Nucleus accumbens (tissue), 56 donors: Measurements from ENCODE around the gene FBXL16.

Source experiments
- DNase-seq, 56 donors: peaks; one replicate each; lab custom pipeline; 2025; lab: John Stamatoyannopoulos, UW

FBXL16 gene

DNA sequence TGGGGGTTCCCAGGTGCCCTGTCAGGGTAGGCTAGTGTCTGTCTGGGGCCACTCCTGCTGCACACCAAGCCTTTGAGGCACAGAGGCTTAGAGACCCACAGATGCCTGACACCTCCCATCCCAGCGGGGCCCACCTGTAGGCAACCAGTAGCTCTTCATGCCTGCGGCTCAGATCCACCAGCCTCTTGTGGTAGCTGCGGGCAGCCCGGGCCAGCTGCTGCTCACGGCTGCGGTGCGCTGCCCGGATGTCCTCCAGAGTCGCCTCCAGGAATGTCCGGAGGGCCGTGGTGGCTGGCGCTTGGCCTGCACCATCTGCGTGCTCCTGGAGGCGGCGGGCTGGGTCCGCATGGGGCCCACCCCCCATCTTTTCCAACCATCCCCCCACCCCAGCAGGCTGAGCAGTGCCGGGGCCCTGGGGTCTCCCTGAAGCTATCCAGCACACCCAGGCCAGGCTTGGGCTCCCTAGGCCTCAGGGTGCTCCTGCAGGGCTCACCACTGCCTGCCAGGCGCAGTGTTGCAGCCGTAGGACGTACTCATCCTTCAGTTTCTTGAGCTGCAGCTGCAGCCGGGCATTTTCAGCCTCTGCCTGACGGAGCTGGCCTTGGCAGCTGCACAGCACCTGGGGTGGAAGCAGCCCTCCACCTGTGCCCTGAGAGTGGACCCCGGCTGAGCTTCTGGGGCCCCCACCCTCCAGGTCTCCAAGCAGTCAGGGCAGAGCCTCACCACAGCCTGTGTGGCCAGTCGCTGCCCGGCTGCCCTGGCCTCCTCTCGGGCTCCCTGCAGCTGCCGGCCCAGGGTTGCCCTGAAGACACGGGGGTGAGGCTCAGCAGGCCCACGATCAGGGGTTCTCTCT lies 18.8 kb upstream of the FBXL16 start:
- no peak for DNase-seq

DNA sequence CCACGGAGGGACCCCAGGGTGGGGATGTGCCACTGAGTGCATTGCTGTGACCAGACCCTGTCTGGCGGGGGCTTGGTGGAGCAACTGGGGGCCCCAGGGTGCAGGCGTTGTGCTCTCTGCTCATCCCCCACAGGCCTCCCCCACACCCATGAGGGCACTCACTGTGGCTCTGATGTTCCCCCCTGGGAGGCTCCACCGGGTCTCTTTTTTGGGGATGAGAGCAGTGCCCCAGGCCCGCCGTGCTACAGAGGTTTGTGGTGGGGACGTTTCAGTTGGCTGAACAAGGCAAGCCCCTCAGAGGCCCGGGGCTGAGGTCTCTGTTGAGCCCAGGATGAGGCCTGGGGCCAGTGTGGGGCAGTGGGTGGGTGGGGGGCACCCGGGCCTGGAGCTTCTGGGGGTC lies 18.1 kb upstream of the FBXL16 start:
- DNase-seq, result no peak

DNA sequence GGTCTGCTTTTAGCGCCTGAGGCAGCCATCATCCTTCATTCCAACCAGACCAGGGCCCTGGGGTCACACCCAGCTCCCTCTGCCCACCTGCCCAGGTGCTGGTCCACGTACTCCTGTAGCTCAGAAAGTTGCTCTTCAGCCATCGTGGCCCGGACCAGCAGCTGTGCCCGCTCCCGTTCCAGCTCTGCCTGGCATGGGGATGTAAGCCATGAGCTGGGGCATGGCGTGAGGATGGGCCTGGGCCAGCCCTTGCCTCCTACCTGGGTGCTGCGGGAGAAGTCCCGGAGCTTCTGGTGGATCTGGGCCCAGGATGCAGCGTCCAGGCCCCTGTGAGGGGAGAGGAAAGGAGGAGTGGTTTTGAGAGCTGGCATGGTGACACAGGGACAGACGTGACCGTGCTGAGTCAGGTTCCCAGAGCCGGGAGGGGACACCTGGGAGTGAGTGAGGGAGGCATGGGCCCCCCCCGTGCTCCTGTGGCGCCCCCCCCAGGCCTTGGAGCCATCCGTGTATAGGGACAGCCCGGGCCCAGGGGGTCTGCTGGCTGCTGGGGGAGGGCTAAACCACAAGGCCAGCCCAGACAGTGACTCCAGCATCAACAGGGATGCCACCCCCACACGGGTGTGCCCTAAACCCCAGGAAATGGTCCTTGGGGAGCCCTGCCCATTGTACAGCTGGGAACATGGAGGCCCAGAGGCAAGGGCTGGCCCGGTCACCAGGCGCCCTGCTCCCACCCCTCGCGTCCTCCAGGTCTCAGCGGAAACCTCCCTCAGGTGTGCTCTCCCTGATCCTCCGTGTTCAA lies 17.4 kb upstream of the FBXL16 start:
- DNase-seq, result no peak

DNA sequence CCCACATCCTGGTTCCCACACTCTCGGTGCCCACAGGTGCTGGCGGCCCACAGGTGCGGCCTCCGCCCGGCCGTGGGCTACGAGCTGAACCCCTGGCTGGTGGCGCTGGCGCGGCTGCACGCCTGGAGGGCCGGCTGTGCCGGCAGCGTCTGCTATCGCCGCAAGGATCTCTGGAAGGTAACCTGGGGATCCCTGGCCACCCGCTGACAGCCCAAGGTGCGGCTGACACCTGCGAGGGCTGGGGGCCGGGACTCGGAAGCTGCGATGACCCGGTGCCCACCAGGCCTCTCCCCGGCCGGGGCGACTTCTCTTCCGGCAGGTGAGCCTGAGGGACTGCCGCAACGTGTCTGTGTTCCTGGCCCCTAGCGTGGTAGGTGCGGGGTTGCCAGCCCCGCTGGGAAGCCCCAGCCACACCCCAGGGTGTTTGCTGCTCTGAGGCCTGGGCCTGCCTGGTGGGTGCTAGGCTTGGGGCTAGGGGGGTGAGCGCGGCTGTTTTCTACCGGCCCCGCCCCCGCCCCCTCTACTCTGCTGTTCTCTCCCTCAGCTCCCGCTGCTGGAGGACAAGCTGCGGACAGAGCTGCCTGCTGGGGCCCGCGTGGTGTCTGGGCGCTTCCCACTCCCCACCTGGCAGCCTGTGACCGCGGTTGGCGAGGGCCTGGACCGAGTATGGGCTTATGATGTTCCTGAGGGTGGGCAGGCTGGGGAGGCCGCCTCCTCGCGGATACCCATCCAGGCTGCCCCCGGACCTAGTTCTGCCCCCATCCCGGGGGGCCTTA lies 16.4 kb upstream of the FBXL16 start:
- no peak for DNase-seq

DNA sequence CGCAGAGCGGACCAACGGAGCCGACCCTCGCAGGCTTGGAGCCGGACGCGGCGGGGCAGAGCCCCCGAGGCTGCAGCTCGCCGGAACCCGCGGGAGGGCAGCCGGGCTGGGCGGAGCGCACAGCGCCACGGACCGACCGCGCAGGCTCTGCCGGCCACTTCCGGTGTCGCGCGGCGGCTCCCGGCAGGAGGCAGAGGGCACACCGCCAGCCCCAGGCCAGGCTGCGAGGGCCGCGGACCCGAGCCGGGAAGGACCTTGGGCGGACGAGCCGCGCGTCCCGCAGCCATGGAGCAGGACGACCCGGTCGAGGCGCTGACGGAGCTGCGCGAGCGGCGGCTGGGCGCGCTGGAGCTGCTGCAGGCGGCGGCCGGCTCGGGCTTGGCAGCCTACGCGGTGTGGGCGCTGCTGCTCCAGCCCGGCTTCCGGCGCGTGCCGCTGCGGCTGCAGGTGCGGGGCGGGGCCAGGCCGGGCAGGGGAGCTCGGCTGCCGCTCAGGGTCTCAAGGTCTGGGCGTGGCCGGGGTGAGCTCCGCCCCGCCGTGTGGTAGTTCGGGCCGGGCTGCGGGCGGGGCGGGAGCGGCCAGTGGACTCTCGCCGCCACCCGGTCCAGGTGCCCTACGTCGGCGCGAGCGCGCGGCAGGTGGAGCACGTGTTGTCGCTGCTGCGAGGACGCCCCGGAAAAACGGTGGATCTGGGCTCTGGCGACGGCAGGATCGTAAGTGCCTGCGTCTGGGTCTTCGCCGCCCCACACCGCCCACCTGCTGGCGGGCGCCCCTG lies 15.6 kb upstream of the FBXL16 start, which contains the start of gene ANTKMT:
Gene ANTKMT, plus strand, starts transcription at position 157 of the 775 bp plus-strand sequence. Its CDS starts 129 bp downstream, at position 286.
- peak in 52 of 56 donors; percentile 28 to 85 (median 72) for DNase-seq

DNA sequence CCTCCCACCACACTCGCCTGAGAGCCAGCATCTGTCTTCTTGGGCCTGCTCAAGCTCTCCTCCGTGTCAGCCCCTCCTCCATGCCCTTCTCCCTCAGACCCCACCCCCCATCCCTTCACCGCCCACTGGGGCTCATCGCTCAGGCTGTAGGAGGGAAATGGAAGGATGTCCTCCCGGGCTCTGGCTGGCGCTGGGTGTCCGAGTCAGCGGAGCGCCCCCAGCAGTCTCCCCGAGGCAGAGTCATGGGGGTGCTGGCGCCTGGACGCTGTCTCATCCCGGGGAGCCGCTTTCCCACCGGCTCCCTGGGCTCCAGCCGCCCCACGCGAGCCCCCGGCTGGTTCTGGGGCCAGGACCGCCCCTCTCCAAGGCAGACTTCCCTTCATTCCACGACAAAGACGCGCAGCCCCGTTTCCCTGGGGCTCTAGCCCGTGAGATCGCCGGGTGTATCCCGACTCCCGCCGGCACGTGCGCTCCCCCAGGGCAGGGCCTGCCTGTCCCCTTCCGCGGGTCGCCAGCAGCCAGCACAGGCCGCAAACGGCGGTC lies 14.9 kb upstream of the FBXL16 start:
- DNase-seq, result peak in 47 of 56 donors; percentile 34 to 85 (median 64)

DNA sequence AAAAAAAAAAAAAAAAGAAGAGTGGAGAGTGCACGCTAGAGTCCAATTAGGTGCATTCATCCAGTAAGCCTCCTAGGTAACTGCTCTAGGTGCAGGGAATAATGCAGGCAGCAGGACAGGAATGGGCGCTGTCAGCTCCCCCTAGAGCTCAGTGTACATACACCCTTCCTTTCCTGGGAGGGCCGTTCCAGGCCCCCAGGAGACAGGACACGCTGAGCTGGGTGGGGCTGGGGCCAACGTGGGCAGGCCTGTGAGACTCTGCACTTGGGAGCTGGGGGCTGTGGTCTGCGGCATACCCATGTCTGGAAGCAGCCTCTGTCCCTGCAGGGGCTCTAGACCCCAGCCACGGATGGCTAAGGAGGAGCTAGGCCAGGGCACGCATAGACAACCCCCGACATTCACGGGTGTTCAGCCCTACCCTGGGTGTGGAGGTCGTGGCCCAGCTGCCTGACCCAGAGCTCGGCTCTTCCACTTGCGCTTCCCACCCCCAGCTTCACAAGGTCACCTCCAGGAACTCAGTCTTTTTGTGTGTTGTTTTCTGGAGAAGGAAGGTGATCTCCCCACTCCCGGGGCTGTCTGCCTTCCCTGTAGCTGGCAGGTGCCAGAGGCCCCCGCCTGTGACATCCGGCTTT lies 14.3 kb upstream of the FBXL16 start:
- peak in 11 of 56 donors; percentile 37 to 73 (median 53) for DNase-seq

DNA sequence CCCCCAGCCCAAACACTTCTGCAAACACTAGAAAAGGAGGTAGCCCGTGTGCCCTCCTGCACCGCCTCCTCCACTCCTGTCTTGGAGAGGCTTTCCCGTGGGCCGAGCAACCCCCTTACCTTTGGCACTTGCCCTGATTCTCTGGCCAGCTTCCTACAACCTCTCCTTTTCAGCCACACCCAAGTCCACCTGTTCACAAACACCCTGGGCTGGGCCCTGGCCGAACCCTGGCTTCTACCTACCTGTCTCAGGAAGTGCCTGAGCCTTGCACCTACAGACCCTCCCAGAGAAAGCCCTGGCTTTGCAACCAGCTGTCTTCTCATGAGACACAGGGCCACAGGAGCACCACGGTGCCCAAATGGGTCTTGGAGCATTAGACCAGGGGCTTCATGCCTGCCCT lies 13.3 kb upstream of the FBXL16 start:
- DNase-seq, result no peak

DNA sequence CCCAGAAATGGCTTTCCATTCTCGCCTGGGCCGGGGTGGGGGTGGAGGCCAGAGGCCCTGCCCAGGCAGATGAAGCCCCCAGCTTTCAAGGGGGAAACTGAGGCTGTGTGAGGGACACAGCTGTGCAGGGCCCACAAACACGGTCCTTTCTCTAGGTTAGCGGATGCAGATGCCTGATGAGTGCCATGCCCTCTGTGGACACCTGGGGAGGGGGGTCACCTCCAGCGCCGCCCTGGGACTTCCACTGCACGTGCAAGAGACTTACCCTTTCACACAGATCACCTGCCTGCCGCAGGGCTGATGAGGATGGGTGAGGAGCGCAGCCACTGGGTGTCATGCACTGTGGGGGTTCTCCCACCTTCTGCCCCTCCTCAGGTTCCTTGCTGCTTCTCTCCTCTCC lies 12.8 kb upstream of the FBXL16 start:
- DNase-seq, result no peak

DNA sequence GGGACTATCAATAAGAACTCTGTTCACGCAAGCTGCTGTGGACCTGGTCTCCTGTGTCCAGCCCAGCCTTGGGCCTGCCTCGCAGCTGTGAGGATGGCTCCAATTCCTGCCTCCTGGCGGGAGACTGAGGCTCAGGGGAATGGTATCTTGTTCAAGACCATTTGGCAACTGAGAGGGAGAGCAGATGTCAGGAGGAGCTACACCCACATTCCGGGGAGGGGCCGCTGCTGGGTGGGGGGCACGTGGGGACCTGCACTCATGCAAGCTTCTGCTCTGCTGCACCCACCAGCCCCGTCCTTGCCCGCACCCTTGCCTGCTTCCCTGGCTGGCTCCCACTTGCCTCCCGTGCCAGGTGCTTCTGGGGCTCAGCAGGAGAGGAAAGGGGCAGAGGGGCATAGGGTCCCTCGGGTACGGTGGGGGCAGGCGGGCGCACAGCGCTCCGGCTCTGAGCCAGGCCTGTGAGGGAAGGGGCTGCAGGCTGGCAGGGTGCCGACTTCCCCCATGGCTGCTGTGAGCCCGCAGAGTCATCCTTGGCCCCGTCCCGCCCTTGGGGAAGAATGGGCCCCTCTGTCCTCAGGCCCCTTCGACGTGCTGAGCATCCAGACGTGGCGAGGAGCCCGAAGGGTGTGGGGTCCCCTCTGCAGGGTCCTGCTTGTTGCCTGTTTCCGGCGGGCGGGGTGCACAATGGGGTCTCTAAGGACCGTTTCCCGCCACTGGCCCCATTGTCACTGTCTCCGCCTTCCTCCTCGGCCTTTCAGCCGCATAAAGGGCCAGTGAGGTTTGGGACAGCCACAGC lies 12.0 kb upstream of the FBXL16 start:
- peak in 21 of 56 donors; percentile 10 to 57 (median 34) for DNase-seq

DNA sequence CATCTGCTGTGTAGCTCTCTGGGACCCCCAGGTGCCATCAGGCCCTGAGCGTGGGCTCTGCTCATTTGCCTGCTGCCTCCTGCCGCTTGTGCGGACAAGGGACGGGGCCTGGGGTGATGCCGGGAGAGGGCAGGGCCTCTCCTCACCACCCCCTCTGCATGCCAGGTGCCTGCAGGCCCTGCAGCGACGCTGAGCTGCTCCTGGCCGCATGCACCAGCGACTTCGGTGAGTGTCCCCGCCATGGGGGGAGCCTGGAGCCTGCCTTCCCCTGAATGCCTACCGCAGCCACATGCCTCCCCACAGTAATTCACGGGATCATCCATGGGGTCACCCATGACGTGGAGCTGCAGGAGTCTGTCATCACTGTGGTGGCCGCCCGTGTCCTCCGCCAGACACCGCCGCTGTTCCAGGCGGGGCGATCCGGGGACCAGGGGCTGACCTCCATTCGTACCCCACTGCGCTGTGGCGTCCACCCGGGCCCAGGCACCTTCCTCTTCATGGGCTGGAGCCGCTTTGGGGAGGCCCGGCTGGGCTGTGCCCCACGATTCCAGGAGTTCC lies 11.2 kb upstream of the FBXL16 start:
- peak in 1 of 56 donors; percentile 44 for DNase-seq

DNA sequence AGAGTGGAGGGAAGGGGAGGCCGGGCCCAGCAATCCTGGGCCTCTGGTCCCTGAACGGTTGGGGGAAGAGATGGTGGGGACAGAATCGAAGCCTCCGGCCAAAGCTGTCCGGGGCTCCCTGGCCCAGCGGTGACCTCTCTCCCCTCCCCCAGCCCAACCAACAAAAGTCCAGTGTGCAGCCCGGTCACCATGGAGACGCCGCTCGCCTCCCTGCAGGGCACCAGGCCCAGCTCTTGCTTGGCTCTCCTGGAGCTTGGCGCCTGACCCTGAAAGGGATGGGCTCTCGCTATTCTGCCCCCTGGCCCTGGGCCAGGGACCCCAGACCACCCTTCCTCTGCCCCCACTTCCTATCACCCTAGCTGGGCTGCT lies 10.6 kb upstream of the FBXL16 start:
- peak in 55 of 56 donors; percentile 25 to 95 (median 85) for DNase-seq

DNA sequence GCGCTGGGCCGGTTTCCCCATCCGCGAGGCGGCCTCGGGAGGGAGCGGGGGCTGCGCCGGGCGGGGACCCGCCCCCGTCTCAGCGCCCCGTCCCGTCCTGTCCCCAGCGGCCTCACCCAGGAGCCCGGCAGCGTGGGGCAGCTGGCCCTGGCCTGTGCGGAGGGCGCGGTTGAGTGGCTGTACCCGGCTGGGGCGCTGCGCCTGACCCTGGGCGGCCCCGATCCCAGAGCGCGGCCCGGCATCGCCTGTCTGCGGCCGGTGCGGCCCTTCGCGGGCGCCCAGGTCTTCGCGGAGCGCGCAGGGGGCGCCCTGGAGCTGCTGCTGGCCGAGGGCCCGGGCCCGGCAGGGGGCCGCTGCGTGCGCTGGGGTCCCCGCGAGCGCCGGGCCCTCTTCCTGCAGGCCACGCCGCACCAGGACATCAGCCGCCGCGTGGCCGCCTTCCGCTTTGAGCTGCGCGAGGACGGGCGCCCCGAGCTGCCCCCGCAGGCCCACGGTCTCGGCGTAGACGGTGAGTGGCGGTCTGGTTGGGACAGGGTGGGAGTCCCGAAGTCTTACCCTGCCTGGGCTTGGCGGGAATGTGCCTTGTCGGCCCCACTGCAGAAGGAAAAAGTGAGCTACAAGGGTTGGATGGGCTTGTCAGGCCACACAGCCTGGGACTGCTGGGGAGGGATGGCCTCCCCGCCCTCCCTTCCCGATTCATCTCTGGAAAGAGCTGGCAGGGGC lies 10.0 kb upstream of the FBXL16 start:
- peak in 8 of 56 donors; percentile 36 to 61 (median 50) for DNase-seq

DNA sequence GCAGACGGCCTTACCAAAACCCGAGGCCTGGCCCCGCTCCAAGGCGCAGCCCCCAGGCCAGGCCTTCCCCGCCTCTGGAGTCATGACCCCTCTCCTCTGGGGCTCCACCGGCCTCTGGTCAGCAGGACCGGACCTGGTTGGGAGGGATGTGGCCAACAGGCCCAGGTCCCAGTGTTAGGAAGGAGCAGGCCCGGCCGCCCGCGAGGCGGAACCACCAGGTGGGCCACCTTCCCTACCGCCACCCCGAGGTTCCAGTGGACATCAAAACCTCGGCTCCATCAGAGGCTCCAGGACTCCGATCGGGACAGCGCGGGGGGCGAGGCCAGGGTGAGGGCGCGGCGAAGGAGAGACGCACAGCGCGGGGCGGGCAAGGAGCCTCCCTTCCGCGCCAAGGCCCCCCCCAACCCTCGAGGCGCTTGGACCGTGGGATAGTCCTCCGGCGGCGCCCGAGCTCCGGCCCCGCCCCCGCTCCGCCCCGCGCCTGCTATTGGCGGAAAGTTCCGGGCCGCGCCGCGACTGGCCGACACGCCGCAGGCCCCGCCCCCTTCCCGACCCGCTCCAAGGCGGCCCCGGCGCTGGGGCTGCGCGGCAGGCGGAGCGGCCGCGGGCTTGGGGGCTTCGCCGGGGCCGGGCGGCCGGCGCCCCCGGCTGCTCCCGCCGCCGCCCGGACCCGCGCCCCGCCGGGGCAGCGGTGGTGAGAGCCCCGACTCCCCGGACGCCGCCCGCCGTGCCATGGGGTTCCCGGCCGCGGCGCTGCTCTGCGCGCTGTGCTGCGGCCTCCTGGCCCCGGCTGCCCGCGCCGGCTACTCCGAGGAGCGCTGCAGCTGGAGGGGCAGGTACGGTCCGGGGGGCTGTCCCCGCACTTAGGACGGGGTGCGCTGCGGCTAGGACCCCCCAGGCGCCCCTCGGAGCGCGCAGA lies 9.2 kb upstream of the FBXL16 start, which contains the start of gene METRN:
Gene METRN, plus strand, starts transcription at position 561 of the 919 bp plus-strand sequence. Its CDS starts 172 bp downstream, at position 733.
- DNase-seq, result peak in 54 of 56 donors; percentile 47 to 94 (median 81)

DNA sequence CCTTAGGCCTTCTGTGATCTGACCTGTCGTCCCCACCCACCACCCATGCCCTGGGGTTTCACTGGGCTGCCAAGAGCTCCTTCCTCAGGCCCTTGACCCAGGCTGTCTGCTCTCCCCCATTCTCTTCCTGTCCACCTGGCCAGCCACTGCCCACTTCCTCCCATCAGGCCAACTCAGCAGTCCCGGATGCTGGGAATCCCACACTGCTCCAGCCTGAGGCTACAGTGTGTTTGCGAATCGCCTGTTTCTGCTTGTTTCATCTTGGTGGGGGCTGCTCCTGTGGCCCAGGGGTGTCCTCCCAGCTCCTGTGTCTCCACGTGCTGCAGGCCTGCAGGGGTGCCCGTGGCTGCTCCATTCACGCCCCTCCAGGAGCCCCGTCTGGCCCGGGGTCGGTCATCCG lies 8.5 kb upstream of the FBXL16 start:
- no peak for DNase-seq

DNA sequence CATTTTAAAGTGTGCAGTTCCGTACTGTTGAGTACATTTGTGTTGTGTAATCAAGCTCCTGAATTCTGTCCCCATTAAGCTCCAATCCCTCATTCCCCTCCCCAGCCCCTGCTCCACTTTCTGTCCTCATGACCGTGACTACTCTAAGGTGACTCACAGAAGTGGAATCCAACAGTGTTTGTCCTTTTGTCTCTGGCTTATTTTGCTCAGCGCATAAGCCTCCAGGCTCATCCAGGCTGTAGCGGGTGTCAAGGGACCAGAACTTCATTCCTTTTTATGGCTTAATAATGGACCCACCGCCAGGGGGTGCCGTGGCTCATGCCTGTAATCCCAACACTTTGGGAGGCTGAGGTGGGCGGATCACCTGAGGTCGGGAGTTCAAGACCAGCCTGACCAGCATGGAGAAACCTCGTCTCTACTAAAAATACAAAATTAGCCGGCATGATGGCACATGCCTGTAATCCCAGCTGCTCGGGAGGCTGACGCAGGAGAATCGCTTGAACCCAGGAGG lies 7.2 kb upstream of the FBXL16 start:
- DNase-seq, result peak in 1 of 56 donors; percentile 18
